T-helper 2 cell treated with Interferon-gamma antibody and Interleukin-4, amounts not matched to agents 100 ng/mL and 5 ng/mL, for 36 hours (primary cell): ENCODE results near the gene BRD7. TPM values are rescaled to one million over a fixed set of nuclear protein-coding genes. Genes with fewer than 3 reads are reported as not detected.

ENCODE experiments used
- intact Hi-C: fragments of 100-400 bp; cut with micrococcal nuclease; formaldehyde crosslinking; loops from one replicate; pipeline ENCODE4 v1.15.1; 2023
- total RNA-seq: library from RNA; stranded (reverse); gene quantifications from 2 replicates; pipeline ENCODE4 v1.2.3, GENCODE V29; 2022

BRD7 gene
- total RNA-seq, 1 donor from 2014 or later: 73.6 TPM

DNA sequence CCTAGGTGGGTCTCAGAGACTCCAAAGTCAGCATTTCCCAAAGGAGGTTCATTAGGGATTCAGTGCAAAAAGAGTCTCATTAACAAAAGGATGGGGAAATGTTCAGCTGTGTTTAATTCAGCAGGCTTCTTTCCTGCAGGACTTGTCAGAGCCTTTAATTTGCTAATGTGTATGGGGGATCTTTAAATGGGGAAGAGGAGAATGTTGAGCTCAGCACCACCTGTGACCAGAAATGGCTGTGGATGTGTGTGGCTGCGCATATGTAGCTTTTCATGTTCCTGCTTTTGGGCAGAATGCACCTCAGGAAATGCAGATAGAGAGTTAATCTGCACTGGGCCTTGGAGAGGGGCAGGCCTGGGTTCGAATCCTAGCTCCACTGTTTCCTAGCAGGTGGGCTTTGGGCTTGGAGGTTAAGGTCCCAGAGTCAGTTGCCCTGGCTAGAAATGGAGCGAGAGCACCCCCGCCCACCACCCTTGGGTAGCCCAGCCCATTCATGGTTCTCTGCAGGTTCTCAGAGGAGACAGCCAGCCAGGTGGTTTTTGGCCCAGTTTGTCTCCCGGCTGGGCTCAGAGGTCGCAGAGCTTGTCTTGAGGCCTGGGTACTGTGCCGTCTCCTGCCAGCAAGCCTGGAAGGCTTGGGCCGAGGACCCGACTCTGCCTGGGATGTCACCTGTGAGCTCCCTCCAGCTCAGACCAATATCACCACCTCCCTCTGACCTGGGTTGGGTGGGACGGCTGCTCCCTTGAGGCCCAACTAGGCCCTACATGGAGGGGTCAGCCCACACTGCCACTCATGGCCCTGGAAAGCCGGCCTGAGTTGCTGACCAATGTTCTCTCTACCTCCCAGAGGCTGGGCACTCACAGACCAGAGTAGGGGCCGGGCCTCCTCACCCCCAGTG lies 93.1 kb downstream of the BRD7 start:
- intact Hi-C loops: loop anchor here (10.0 kb wide), 1 partner anchor 211 kb away; the partner anchor contains the start of gene HEATR3

DNA sequence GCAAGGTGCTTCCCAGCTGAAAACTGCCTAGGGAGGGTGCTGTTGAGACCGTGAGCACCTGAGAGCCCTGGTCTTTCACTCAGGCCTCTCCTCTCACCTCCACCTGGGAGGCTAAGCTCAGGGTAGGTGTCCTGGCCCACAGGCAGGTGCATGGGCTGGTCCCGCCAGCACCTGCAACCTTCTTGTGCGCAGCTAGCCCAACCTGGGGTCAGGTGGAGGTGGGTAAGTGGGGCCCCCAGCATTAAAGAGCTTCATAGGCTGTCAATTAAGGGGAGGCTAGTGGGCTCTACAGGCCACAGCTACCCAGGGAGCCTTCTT lies 93.7 kb downstream of the BRD7 start:
- intact Hi-C loops: loop anchor here (10.0 kb wide), 1 partner anchor 210 kb away; the partner anchor contains the start of gene HEATR3

DNA sequence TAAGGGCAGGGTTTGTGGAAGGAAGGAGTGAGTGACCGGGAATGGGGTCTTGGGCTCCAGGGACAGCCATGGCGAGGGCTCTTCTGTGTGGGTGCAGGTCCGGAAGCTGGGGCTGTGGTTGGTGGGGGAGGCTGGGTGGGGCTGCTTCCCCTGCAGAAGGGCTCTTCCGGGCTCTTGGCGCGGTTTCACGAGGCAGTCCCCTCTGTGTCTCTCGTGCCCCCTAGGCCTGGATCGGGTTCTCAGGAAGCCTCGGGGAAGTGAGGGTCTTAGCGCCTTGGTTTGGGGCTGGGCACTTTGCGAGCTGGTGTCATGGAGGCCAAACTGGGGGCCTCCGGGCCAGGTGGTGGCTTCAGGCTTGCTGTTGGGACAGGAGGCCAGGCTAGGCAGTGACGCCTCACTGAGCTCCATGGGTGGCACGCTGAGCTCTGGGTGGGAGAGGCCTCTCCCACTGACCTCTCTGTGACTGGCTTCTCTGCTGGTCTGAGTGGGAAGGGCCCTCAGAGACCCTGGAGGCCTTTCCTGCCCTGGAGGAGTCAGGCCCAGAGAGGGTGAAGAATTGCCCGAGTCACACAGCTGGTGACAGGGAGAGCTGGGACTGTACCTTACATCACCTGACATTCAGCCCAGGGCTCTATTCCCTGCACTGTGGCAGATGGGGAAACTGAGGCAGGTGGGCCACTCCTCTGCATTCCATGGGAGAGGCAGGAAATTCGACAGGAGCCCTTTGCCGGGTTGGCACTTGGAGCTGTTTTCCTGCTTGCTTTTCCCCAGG lies 94.3 kb downstream of the BRD7 start:
- intact Hi-C loops: loop anchor here (1.0 to 10.0 kb wide), 2 partner anchors 8 to 210 kb away; partner anchors contain the start of genes ADCY7 and HEATR3

DNA sequence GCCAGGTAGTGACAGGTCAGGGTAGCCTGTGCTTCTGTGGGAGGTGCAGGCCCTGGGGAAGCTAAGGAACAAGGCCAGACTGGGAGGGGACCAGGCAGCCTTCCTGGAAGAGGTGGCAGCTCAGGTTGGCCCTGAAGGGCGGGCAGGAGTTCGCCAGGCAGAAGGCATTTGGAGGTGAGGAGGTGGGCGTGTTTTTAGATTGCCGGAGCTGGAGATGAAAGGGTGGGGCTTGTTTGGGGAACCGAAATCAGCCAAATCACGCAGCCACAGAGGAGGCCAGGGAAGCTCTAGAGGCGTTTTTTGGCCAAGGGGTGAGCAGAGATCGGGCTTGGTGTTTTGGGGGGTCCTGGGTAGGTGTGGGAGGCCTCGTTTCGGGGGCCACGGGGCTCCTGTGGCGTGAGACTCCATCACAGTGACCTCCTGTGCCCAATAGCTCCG lies 94.9 kb downstream of the BRD7 start:
- intact Hi-C loops: loop anchor here (1.0 to 10.0 kb wide), 2 partner anchors 8 to 209 kb away; partner anchors contain the start of genes ADCY7 and HEATR3

DNA sequence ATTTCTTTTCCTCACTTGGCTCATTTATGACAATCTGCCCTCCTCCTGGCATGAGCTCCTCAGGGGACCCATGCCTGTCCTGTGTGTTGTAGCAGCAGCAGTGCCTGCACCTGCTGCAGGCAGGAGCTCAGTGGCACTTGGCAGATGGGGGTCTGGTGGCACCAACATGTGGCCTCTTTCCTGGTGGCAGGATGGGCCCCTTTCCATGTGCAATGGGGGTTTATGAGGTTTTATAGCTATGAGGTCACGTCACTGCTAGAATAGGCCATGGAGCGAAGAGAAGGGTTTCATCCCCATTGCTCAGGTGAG lies 95.5 kb downstream of the BRD7 start:
- intact Hi-C loops: loop anchor here (10.0 kb wide), 1 partner anchor 209 kb away; the partner anchor contains the start of gene HEATR3

DNA sequence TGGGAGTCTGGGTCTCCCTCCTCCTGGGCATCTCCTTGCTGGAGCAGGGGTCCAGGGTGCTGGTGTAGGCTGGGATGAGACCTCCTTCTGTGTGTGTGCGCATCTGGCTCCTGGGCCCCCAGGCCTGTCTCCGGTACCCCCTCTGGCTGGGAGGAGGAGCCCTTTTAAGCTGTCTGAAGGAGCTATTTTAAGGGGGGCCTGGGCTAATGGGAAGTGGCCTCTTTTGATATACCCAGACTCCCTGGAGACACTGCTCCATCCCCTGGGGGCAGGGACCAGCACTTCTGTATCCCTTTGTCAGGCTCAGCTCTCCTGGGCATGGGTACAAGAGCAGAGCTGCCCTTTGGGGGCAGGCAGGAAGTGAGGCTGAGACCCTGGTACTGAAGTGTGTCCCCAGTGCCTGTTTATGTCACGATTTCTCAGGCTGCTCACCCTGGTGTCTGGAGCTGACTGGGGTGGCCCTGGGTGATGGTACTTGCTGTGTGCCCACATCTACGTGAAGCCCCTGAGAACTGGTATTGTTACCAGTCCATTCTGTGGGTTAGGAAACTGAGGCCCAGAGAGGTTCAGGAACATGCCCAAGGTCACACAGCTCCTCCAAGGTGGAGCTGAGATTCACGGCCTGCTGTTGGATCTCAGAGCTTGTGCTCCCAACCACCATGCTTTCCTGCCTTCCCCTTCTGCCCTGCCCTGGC lies 96.0 kb downstream of the BRD7 start:
- intact Hi-C loops: loop anchor here (10.0 kb wide), 1 partner anchor 208 kb away; the partner anchor contains the start of gene HEATR3

DNA sequence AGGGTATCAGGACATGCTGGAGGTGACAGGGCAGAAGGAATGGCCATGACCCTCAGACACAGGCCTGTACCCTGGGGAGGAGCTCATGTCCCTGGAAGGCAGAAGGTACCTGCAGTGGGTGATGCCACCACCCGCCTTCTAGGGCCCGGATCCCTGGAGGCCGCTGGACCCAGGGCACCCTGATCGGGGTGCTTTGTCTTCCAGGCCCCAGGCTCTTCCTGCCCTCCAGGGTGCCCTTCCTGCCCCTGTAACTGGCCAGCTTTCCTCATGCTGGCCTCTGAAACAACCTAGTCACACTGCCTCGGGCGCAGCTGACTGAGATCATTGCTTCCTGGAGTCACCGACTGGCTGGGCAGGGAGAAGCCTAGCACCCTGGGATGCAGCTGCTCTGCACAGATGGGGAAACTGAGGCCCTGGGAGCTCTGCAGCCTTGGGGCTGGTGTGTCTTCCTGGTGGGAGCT lies 96.6 kb downstream of the BRD7 start:
- intact Hi-C loops: loop anchor here (10.0 kb wide), 1 partner anchor 207 kb away; the partner anchor contains the start of gene HEATR3

DNA sequence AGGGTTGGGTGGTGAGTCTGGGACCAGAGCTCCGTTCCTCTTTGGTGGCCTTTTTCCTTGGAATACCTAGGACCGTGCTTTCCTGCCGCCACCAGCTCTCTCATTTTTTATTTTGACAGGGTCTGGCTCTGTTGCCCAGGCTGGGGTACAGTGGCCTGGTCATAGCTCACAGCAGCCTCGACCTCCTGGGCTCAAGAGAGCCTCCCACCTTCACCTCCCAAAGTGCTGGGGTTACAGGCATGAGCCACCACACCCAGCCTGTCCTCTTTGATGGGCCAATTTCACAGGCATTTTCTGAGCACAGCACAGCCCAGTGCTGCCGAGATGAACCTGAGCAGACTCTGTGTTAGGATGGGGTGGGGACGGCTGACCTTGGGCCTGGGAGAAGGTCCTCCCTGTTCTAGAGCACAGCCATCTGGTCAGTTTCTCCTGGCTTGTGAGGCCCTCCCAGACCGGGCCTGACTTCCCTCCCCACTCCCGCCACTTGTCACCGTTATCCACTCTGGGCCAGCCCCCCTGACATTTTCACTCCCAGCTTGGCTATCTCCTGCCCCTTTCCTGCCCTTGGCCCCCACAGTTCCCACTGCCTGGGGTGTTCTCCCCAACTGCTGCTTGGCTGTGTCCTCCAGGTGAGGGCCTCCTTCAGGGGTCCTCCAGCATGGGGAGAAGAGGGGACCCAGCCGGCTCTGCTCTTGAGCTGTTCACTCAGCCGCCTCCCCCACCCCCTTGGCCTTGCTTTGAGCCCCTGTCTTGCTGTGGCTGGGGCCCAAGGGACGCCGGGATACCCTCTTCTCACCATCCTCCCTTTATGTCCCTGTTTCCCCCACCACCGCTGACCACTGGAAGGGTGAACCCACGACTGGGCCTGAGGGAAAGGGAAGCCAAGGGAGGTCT lies 97.4 kb downstream of the BRD7 start:
- intact Hi-C loops: loop anchor here (10.0 kb wide), 1 partner anchor 207 kb away; the partner anchor contains the start of gene HEATR3

DNA sequence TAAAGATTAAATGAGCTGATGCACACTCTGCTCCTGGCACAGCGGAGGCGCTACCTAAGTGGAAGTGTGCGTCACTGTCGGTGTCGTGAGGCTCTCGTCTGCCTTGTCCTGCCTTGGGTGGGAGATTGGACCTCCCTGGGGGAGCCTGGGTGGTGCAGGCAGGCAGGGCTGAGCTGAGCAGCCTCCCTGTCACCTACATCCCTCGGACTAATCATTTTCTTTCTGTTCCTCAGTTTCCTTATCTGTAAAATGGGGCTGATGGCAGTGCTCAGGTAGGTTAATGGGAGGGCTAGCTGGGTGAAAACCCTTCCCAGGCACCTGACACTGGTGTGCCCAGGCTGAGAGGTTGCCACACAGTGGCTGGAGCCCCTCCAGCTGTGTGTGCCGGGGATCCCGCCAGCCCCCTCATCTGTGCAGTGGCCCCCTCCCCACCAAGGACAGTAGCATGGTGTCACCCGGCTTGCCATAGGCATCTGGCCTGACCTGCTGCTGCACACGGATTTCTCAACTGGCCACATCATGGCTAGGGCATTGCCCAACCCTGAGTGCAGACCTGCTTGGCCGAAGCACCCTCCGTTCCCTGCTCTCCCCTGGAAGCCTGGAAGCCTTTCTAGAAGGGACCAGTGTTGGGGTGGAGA lies 98.2 kb downstream of the BRD7 start:
- intact Hi-C loops: loop anchor here (10.0 kb wide), 1 partner anchor 206 kb away; the partner anchor contains the start of gene HEATR3

DNA sequence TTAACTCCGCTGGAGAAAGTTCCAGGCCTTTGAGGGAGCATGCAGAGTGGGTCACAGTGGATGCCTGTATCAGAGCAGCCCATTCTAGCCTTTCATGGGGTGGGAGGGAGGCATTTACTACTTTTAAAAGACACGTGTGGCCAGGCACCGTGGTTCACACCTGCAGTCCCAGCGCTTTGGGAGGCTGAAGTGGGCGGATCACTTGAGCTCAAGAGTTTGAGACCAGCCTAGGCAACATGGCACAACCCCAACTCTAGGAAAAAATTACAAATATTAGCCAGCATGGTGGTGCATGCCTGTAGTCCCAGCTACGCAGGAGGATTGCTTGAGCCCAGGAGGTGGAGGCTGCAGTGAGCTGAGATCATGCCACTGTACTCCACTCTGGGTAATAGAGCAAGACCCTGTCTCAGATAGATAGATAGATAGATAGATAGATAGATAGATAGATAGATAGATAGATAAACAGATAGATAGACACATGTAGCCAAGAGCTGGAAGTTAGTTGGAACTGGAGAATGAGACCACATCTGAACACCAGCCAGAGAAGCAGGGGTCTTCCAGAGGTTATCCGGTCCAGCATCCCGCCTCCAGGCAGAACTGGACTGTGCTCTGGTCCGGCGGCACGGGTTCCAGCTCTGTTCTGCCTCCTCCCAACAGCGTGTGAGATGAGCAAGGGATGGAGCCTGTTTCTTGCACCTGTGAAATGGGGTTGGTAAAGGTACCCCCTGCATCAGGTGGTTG lies 98.8 kb downstream of the BRD7 start:
- intact Hi-C loops: loop anchor here (5.0 to 10.0 kb wide), 6 partner anchors 42 to 472 kb away; partner anchors contain the start of genes BRD7, CNEP1R1, CYLD and HEATR3

DNA sequence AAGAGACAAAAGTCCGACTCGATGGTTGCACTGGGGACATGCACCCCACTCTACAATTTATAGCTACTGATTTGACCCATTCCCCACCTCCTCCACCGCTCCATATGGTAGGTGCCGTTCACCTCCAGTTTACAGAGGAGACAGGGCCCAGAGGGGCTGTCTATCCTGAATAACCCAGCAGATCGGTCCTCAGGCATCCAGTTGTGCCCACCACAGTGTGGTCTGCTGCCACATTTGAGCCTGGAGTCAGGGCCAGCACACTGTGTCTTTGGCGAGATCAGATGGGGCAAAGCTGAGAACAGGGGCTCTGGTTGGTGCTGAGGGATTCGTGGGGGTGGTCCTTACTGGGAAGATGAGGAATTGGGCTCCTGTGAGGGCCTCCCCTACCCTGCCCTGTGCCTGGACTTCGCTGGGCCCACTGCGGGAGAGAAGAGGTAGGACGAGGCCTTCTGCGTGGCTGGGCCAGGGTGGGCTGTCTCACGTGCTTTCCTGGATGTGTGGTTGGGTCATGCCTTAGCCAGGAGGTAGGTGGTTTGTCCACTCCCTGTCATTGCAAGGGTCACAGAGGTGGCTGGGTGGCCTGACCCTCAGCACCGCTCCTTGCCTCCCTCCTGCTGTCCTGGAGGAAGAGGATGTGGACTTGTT lies 99.6 kb downstream of the BRD7 start:
- intact Hi-C loops: loop anchor here (5.0 kb wide), 5 partner anchors 43 to 473 kb away; partner anchors contain the start of genes BRD7, CNEP1R1, CYLD and SNX20

DNA sequence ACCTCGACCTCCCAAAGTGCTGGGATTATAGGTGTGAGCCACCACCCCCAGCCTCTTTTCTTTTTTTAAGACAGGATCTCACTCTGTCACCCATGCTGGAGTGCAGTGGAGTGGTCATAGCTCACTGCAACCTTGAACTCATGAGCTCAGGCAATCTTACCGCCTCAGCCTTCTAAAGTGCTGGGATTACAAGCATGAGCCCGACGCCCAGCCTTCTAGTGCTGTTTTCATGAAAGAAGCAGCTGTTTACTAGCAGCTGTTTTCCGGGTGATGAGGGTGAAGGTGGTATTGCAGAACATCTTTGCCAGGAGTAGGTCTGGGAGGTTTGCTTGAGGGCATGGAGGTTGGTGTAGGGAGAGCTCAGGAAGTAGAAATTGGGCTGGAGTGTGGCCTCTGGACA lies 100.4 kb downstream of the BRD7 start:
- intact Hi-C loops: loop anchor here (5.0 kb wide), 5 partner anchors 44 to 474 kb away; partner anchors contain the start of genes BRD7, CNEP1R1, CYLD and SNX20

DNA sequence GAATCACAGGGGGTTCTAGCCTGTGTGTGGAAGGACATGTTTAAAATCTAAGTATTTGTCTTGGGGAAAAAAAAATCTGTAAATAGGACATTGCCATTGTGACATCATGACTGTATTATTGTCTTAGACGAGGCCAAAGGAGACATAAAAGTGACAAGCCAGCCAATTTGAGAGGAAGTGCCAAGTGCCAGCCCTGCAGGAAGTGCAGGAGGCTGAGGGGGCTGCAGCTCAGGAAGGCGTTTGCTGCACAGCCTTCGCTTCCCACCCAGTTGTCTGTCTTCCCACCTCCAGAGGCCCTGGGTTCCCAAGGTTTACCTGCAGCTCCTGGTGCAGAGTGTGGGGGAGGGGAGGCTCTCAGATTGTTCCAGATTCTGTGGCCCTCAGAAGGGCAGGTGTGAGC lies 101.1 kb downstream of the BRD7 start:
- intact Hi-C loops: loop anchor here (2.0 to 5.0 kb wide), 8 partner anchors 23 to 475 kb away; partner anchors contain the start of genes BRD7, CNEP1R1, CYLD and SNX20

DNA sequence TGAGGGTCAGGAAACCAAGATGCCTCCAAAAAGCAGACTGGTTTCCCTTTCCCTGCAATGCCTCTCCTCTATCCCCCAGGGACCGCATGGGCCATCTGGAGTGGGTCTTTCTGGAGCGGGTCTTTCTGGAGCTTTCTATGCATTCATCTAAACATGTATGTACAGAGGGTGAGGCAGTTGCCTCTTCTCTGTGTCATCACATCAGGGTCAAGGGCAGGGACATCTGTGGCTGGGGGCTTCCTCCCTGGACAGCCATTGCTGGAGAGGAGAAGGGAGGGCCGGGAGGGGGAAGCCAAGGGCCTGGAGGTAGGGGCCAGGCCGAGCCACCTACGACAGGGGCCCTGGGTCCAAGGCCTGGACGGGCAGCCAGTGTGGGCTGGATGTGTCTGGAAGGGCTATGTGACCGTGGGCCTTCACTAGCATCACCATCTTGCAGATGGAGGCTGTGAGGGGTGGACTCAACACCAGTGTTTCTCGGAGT lies 101.6 kb downstream of the BRD7 start:
- intact Hi-C loops: loop anchor here (2.0 to 5.0 kb wide), 8 partner anchors 22 to 475 kb away; partner anchors contain the start of genes BRD7, CNEP1R1, CYLD and SNX20

DNA sequence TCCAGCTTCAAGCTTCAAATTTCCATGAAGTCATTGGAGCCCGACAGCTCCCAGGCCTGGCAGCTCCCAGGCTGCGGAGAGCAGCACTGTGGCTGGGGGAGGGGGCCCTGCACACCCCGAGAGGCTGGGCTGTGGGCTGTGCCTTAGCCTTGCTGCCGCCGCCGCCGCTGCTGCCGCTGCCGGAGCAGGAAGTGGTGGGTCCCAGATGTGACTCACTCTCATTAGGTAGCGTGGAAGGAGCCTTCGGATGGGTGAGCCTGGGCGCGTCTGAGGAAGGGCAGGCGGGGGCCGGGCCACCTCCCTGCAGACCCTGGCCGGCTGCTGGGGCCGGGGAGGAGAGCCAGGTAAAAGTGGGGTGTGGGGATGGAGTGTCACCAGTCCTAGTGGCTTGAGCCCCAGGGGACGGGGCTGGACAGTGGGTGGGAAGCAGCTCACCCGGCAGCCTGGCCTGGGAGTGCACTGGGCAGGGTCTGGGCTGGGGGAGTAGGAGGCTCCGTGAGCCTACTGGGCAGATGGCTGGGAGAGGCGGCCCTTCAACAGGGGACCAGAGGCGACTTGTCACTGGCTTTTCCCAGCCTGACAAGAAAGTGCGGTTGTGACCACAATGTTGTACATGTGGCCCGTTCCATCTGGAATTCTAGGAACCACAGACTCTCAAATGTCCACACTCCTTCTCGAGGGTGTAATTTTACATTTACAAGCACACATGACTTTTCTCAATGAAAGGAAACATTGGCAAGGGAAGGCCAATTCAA lies 102.3 kb downstream of the BRD7 start, which contains the start of gene ADCY7:
ADCY7 (plus strand) TSS at position 215 of the 755 bp plus-strand sequence. CDS start 21,629 bp downstream, outside the sequence.
- intact Hi-C loops: loop anchor here (1.0 to 5.0 kb wide), 10 partner anchors 8 to 476 kb away; partner anchors contain the start of genes BRD7, CNEP1R1, CYLD and SNX20
